Suprapubic skin (tissue), 4 donors: ENCODE measurements around the gene SHBG.

Experiments used
- CTCF ChIP-seq, 2 donors: fragments of 200-600 bp in 1 of 2; fragments of 450-650 bp in 1 of 2; sonication (generic) in 1 of 2; IDR thresholded peaks; one replicate each; pipeline ENCODE4 v1.5.1; 2016 to 2019; ENCODE audit warnings: antibody characterized with exemption in 2 of 2, mild to moderate bottlenecking in 1 of 2, moderate library complexity in 1 of 2
- EP300 ChIP-seq: sonication (generic); formaldehyde crosslinking; IDR thresholded peaks from one replicate; pipeline ENCODE4 v1.6.1; 2017; ENCODE audit warnings: antibody characterized with exemption
- POLR2A ChIP-seq, 2 donors: fragments of 450-650 bp; IDR thresholded peaks; one replicate each; pipeline ENCODE4 v1.6.1; 2017; ENCODE audit warnings: antibody characterized with exemption in 2 of 2, mild to moderate bottlenecking in 2 of 2, moderate library complexity in 2 of 2
- POLR2AphosphoS5 ChIP-seq, 3 donors: sonication (generic); formaldehyde crosslinking; IDR thresholded peaks; one replicate each; pipeline ENCODE4 v1.6.1; 2017; ENCODE audit warnings: antibody characterized with exemption in 3 of 3

- TF ChIP-seq CTCF (IDR thresholded peaks at IDR 0.05) (no peak), POLR2A (IDR thresholded peaks at IDR 0.05) (no peak), EP300 (no peak), POLR2AphosphoS5 (IDR thresholded peaks at IDR 0.05) (no peak)
Measured at GRCh38 chr17:7610641-7611040, 19.3 kb upstream of the SHBG start.
